Right lobe of liver (tissue), 6 donors: Measurements from ENCODE around the gene CENPV. TPM values are rescaled to one million over a fixed set of nuclear protein-coding genes. Genes with fewer than 3 reads are reported as not detected.

Source experiments
- ATAC-seq, 4 donors: fragments of 200-7000 bp; cut with Tn5 transposase; one replicate each; pipeline ENCODE4 v1.9.1; 2020; ENCODE audit warnings: mild to moderate bottlenecking in 4 of 4, moderate library complexity in 4 of 4
- DNase-seq, 3 donors: peaks; one replicate each; pipeline ENCODE4 v3.0.0-alpha.2; 2020
- H3K27ac ChIP-seq, 3 donors: fragments of 200-600 bp; one replicate each; pipeline ENCODE4 v1.8.0; 2022
- H3K27me3 ChIP-seq, 2 donors: fragments of 200-600 bp; one replicate each; pipeline ENCODE4 v1.8.0; 2022
- H3K36me3 ChIP-seq, 4 donors: fragments of 200-600 bp; sonication (generic) in 1 of 4; one replicate each; pipeline versions ENCODE4 v1.5.1 to v1.8.0; 2017 to 2022; ENCODE audit warnings: control low read depth in 1 of 4
- H3K4me1 ChIP-seq, 4 donors: fragments of 200-600 bp; sonication (generic) in 1 of 4; one replicate each; pipeline versions ENCODE4 v1.5.1 to v1.8.0; 2017 to 2022; ENCODE audit warnings: control low read depth in 1 of 4
- H3K4me3 ChIP-seq, 3 donors: fragments of 200-600 bp; one replicate each; pipeline ENCODE4 v1.8.0; 2022
- H3K9me3 ChIP-seq, 4 donors: fragments of 200-600 bp; sonication (generic) in 1 of 4; one replicate each; pipeline versions ENCODE4 v1.5.1 to v1.8.0; 2017 to 2022; ENCODE audit warnings: control low read depth in 1 of 4
- CTCF ChIP-seq, 4 donors: fragments of 200-600 bp in 3 of 4; fragments of 450-650 bp in 1 of 4; IDR thresholded peaks; one replicate each; pipeline versions ENCODE4 v1.5.1 to v1.8.0; 2016 to 2022; ENCODE audit warnings: antibody characterized with exemption in 4 of 4, mild to moderate bottlenecking in 2 of 4
- POLR2A ChIP-seq: fragments of 450-650 bp; IDR thresholded peaks from one replicate; pipeline ENCODE4 v1.6.1; 2017; ENCODE audit warnings: antibody characterized with exemption, mild to moderate bottlenecking
- WGBS: methylation state at CpG from one replicate; pipeline ENCODE4 v1.1.6; 2018; ENCODE audit warnings: low coverage, low lambda C conversion rate; ENCODE audit not compliant: insufficient coverage; ENCODE audit errors: missing lambda C conversion rate; 5-methylcytosine and 5-hydroxymethylcytosine counted together
- intact Hi-C, 2 donors: fragments of 100-400 bp; cut with DNase I; formaldehyde crosslinking; loops; one replicate each; pipeline versions ENCODE4 v1.11.2 to v1.14.1; 2022
- total RNA-seq, 6 experiments: library from RNA; depleted of rRNA in 2 of 6; stranded (reverse); fragments of >200 nt in 2 of 6; fragmentation: NEBNext Ultra II Directional in 3 of 6; extraction: Animal tissue kit (Norgen Biotek cat#: 25700) in 3 of 6; gene quantifications; one replicate each; pipeline versions ENCODE4 v1.1.0 to v1.2.4, GENCODE V29; 2016 to 2023
- donor health status: DM: no; HTN: yes; CAD: no.
- donor health status: DM: no; HTN: no; CAD: no.
- donor health status: DM: no; HTN: no; CAD: no.
- donor health status: DM: no; HTN: yes; CAD: no.
- donor health status: DM: no; HTN: yes; CAD: no.

The CENPV gene
- total RNA-seq, 6 experiments from 2014 or later = 19.8 to 34.5 (median 24.8) TPM

GRCh38 chr17:16293931-16294330 is 59.3 kb downstream of the CENPV start:
- 40% methylated on average over 2 of the region's 3 CpGs for WGBS
- TF ChIP-seq POLR2A (no peak), CTCF (IDR thresholded peaks at IDR 0.05) (no peak)
- ATAC-seq (peak in 1 of 4 donors; percentile 9), DNase-seq (no peak)
- Histone ChIP-seq H3K9me3 (no peaks in the 10 kb centered on the region), H3K4me3 (no peak overlapping the region), H3K27me3 (no peaks in the 10 kb centered on the region), H3K36me3 (no peaks in the 10 kb centered on the region), H3K27ac (peak overlapping the region in 1 of 3 donors; percentile 29), H3K4me1 (peaks cover 0 to 34% (median 6%) of the 10 kb centered on the region in 4 donors)
- intact Hi-C loops = no loop called here

Other genes with a start within 250 kb of the CENPV start
- gene NCOR1, start 137.9 kb downstream of the CENPV start, total RNA-seq = 10 to 100 TPM; 52.6 to 76.8 (median 65.1) TPM
- 10 to 100 TPM in 5 of 6 experiments, 1 to 10 TPM in 1; 8.5 to 29.7 (median 14.9) TPM for gene PIGL, start 136.3 kb downstream of the CENPV start, total RNA-seq
- 1,000 to 10,000 TPM; 1,045 to 2,319 (median 1,420) TPM for gene UBB, start 27.6 kb upstream of the CENPV start, total RNA-seq
- 1 to 10 TPM; 3.3 to 8.2 (median 4.8) TPM for gene TRPV2, start 62.1 kb upstream of the CENPV start, total RNA-seq
- under 1 TPM; 0.12 to 0.62 (median 0.22) TPM for gene LRRC75A, start 138.7 kb upstream of the CENPV start, total RNA-seq
- under 1 TPM; 0.19 to 0.55 (median 0.42) TPM for gene ZNF287, start 215.7 kb upstream of the CENPV start, total RNA-seq